ENCODE results near the gene GABRD.

Gene GABRD

DNA sequence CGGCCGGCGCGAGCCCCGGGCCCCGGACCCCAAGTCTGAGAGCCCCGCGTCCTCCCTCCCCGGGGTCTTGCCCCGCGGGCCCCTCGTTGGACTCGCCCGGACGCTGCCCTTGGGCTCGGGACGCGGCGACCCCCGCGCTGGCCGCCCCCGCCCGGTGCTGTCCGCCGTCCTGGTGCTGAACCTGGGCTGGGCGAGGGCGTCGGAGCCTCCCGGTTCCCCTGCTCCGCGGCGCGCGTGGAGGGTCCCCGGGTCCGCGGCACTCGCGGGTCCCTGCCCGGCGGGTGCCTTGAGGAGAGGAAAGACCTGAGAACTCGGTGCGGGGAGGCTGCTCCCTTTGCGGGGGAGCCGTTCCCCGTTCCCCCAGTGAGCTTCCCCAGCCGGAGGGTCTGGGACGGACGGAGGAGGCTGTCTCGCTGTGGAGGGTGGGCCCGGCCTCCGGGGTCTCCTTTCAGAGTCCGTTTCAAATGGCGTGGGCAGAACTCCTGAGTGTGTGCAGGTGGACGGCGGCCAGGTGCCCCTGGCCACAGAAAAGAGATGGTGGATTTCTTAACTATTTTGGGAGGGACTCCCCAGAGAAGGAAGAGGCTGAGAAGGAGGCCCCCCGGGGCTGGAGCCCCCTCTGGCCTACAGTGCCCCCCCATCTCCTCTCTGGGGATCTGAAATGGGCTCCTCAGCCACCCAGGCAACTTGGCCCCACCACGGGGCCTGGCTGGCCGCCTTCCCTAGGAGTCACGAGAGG lies 595 bp downstream of the GABRD start:
- TF ChIP-seq FOXP2 (optimal IDR thresholded peaks at IDR 0.05; ENCODE audit: borderline replicate concordance, extremely low read depth, extremely low read length, insufficient read depth) = no peak
- no peak for TF ChIP-seq SIN3A (IDR thresholded peaks at IDR 0.05; ENCODE audit: borderline replicate concordance, insufficient read depth, low read length)
- no peak for TF ChIP-seq POLR2AphosphoS5 (IDR thresholded peaks at IDR 0.05; ENCODE audit: low read depth, low read length)
- TF ChIP-seq, protein P1, sequence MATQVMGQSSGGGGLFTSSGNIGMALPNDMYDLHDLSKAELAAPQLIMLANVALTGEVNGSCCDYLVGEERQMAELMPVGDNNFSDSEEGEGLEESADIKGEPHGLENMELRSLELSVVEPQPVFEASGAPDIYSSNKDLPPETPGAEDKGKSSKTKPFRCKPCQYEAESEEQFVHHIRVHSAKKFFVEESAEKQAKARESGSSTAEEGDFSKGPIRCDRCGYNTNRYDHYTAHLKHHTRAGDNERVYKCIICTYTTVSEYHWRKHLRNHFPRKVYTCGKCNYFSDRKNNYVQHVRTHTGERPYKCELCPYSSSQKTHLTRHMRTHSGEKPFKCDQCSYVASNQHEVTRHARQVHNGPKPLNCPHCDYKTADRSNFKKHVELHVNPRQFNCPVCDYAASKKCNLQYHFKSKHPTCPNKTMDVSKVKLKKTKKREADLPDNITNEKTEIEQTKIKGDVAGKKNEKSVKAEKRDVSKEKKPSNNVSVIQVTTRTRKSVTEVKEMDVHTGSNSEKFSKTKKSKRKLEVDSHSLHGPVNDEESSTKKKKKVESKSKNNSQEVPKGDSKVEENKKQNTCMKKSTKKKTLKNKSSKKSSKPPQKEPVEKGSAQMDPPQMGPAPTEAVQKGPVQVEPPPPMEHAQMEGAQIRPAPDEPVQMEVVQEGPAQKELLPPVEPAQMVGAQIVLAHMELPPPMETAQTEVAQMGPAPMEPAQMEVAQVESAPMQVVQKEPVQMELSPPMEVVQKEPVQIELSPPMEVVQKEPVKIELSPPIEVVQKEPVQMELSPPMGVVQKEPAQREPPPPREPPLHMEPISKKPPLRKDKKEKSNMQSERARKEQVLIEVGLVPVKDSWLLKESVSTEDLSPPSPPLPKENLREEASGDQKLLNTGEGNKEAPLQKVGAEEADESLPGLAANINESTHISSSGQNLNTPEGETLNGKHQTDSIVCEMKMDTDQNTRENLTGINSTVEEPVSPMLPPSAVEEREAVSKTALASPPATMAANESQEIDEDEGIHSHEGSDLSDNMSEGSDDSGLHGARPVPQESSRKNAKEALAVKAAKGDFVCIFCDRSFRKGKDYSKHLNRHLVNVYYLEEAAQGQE (IDR thresholded peaks at IDR 0.05; ENCODE audit: insufficient read depth in 1 of 2, low read depth in 2 of 2, low read length in 2 of 2) = peak; percentile 83 to 92

DNA sequence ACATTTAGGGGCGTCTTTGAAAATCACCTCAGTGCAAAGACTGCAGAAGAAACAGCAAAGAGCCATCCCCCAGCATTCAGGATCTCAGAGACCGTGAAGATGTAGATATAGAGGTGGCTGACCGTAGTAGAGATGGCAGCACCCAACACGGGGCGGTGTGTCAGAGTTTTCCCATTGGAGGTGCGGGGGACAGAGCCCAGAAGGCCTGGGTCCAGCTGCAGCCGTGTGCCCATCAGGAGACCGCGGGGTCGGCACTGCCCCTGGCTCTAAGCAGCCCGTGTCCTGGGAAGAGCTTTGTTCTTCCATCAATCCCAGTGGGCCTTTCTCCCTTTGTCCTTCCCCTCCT lies 1.1 kb downstream of the GABRD start:
- no peak for TF ChIP-seq TAF1 (IDR thresholded peaks at IDR 0.05; ENCODE audit: borderline replicate concordance, insufficient read depth, low read length)
- TF ChIP-seq, protein P1 (IDR thresholded peaks at IDR 0.05; ENCODE audit: insufficient read depth in 1 of 2, low read depth in 2 of 2, low read length in 2 of 2) = no peak

DNA sequence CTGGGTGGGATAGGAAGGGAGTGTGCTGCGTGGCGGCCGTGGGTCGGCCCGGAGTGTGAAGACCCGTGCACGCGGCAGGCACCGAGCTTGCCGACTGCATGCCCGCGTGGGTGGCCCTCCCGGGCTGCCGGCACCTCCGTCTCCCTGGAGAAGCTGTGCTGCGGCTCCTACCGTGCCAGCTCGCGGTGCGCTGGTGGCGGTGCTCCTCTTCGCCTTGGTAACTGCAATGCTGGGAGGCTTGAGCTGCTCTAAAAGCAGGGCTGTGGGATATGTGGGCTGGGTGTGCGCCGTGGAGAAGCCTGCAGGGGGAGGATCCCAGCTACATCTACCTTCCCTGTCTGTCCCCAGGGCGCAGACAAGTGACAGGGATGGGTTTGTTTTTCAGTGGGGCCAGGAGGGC lies 2.4 kb downstream of the GABRD start:
- TF ChIP-seq FOXP2 (optimal IDR thresholded peaks at IDR 0.05; ENCODE audit: borderline replicate concordance, extremely low read depth, extremely low read length, insufficient read depth) = no peak

DNA sequence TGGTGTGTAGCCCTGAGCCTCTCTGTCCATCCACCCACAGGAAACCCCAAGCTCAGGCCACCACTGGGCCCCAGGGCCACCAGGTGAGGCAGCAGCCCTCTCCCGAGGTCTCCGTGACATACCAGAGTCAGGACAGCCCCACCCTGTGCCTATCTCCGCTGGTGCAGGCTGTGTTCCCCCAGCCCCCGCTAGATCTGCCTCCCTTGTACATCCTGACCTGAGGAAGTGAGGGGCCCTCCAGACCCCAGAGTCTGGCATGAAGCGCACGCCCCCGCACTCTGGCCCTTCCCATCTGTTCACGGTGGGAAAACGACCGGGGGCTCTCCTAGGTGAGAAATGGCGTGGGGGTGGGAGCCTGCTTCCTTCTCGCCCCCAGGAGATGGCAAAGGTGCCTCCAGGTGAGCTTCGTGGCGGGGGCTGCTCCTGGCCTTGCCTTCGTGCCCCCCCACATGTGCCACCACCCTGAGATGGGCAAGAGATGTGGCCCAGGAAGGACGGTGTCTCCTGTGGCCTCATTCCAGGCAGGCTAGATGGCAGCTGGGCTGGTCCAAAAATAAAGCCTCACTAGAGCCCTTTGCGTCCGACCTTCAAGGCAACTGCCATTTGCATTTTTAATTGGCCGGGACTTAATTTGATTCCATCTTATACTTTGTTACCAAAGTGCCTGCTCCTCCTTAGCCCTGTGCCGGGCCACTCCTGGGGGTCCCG lies 3.1 kb downstream of the GABRD start:
- TF ChIP-seq, protein P1 (IDR thresholded peaks at IDR 0.05; ENCODE audit: insufficient read depth in 1 of 2, low read depth in 2 of 2, low read length in 2 of 2) = no peak
- TF ChIP-seq TAF1 (IDR thresholded peaks at IDR 0.05; ENCODE audit: borderline replicate concordance, insufficient read depth, low read length) = no peak
- no peak for TF ChIP-seq POLR2AphosphoS5 (IDR thresholded peaks at IDR 0.05; ENCODE audit: low read depth, low read length)
- no peak for TF ChIP-seq SIN3A (IDR thresholded peaks at IDR 0.05; ENCODE audit: borderline replicate concordance, insufficient read depth, low read length)
- TF ChIP-seq FOXP2 (optimal IDR thresholded peaks at IDR 0.05; ENCODE audit: borderline replicate concordance, extremely low read depth, extremely low read length, insufficient read depth) = no peak

DNA sequence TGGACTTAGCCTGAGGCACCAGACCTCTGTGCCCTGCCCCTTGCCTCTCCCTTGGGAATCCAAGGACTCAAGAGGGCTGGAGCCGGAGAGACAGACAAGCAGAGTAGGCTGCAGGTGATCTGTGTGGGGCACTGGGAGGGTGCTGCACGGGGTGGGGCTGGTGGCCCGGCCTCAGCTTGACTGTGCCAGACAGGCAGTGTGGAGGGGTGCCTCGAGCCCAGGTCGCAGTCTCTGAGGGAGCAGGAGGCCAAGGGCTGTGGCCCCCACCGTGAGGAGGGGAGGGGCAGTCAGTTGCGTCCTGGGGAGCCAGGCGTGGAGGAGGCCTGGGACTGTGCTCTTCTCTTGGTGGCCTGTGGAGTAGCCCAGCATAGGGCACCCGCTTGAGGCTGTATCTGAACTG lies 4.0 kb downstream of the GABRD start:
- TF ChIP-seq SIN3A (IDR thresholded peaks at IDR 0.05; ENCODE audit: borderline replicate concordance, insufficient read depth, low read length) = no peak

DNA sequence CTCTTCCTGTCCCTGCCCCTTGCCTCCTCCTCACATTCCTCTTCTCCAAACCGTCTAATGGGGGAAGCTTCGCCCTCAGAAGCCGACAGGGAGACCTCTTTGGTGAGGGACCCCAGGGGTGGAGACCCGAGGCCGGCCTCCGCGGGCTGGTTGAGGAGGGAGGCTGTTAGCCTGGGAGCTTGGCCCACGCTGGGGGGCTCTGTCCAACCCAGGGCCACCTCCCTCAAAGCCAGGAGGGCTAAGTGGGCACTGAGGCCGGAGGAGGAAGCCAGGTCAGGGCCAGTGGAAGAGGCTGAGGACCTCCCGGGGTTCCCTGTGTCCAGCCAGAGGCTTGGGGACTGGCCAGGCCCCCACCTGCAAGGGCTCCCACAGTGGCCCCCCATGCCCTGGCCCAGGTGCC lies 5.3 kb downstream of the GABRD start:
- TF ChIP-seq, protein P1 (IDR thresholded peaks at IDR 0.05; ENCODE audit: insufficient read depth in 1 of 2, low read depth in 2 of 2, low read length in 2 of 2) = no peak
- no peak for TF ChIP-seq POLR2AphosphoS5 (IDR thresholded peaks at IDR 0.05; ENCODE audit: low read depth, low read length)
- TF ChIP-seq SIN3A (IDR thresholded peaks at IDR 0.05; ENCODE audit: borderline replicate concordance, insufficient read depth, low read length) = no peak
- TF ChIP-seq TAF1 (IDR thresholded peaks at IDR 0.05; ENCODE audit: borderline replicate concordance, insufficient read depth, low read length) = no peak
- no peak for TF ChIP-seq FOXP2 (optimal IDR thresholded peaks at IDR 0.05; ENCODE audit: borderline replicate concordance, extremely low read depth, extremely low read length, insufficient read depth)

Data from PFSK-1 (cell line).